Peyer's patch (tissue), 4 donors: ENCODE measurements around the gene PTGFRN. TPM values are rescaled to one million over a fixed set of nuclear protein-coding genes. Genes with fewer than 3 reads are reported as not detected.

Experiments used
- DNase-seq, 3 donors: peaks; one replicate each; pipeline ENCODE4 v3.0.0-alpha.2; 2017 to 2019
- H3K27ac ChIP-seq, 4 donors: fragments of 200-600 bp; sonication (generic); one replicate each; pipeline ENCODE4 v1.5.1; 2016 to 2019
- H3K27me3 ChIP-seq, 2 donors: fragments of 200-600 bp; sonication (generic); one replicate each; pipeline ENCODE4 v1.5.1; 2019
- H3K36me3 ChIP-seq, 3 donors: fragments of 200-600 bp; sonication (generic); one replicate each; pipeline ENCODE4 v1.5.1; 2016 to 2019
- H3K4me1 ChIP-seq, 4 donors: fragments of 200-600 bp; sonication (generic); one replicate each; pipeline ENCODE4 v1.5.1; 2016 to 2019
- H3K4me3 ChIP-seq, 4 donors: fragments of 200-600 bp; sonication (generic); 1 replicate in 3 of 4; 2 replicates in 1 of 4; pipeline ENCODE4 v1.5.1; 2016 to 2019; ENCODE audit warnings: mild to moderate bottlenecking in 1 of 4
- H3K9me3 ChIP-seq, 4 donors: fragments of 200-600 bp; sonication (generic); one replicate each; pipeline ENCODE4 v1.5.1; 2016 to 2019; ENCODE audit warnings: mild to moderate bottlenecking in 1 of 4
- CTCF ChIP-seq, 6 experiments: fragments of 450-650 bp in 4 of 6; fragments of 200-600 bp in 2 of 6; sonication (generic) in 1 of 6; IDR thresholded peaks; one replicate each; pipeline ENCODE4 v1.5.1; 2017 to 2019; ENCODE audit warnings: antibody characterized with exemption in 6 of 6, mild to moderate bottlenecking in 3 of 6, moderate library complexity in 1 of 6
- POLR2A ChIP-seq, 2 donors: fragments of 450-650 bp; IDR thresholded peaks; one replicate each; pipeline ENCODE4 v1.5.1; 2017; ENCODE audit warnings: antibody characterized with exemption in 2 of 2, mild to moderate bottlenecking in 2 of 2, moderate library complexity in 2 of 2
- total RNA-seq, 4 donors: library from RNA; depleted of rRNA; stranded (reverse); fragments of >200 nt; gene quantifications; one replicate each; pipeline ENCODE4 v1.1.0, GENCODE V29; 2016

The PTGFRN gene
- total RNA-seq, 4 donors from 2014 or later: 20.6 to 66.6 (median 54.3) TPM

GRCh38 chr1:116911188-116911553 lies 1.5 kb downstream of the PTGFRN start:
- no peak for TF ChIP-seq CTCF (IDR thresholded peaks at IDR 0.05)
- TF ChIP-seq POLR2A (IDR thresholded peaks at IDR 0.05): no peak
- peaks cover 0 to 46% (median 0%) of the 10 kb centered on the region in 4 donors for H3K4me1 ChIP-seq

GRCh38 chr1:116911779-116912469 lies 2.2 kb downstream of the PTGFRN start:
- Histone ChIP-seq H3K36me3 (no peaks in the 10 kb centered on the region), H3K27ac (peak overlapping the region in 2 of 4 donors; percentile 72 to 83), H3K9me3 (no peaks in the 10 kb centered on the region), H3K27me3 (no peaks in the 10 kb centered on the region), H3K4me3 (peak overlapping the region in 1 of 4 donors; percentile 11), H3K4me1 (peaks cover 0 to 54% (median 0%) of the 10 kb centered on the region in 4 donors)
- no peak for DNase-seq
- TF ChIP-seq CTCF (IDR thresholded peaks at IDR 0.05) (no peak), POLR2A (IDR thresholded peaks at IDR 0.05) (no peak)

More at GRCh38 chr1:116911188-116911553, 1.5 kb downstream of the PTGFRN start:
- Histone ChIP-seq H3K27me3 (no peaks in the 10 kb centered on the region), H3K9me3 (no peaks in the 10 kb centered on the region), H3K27ac (peak overlapping the region in 3 of 4 donors; percentile 72 to 90 (median 83)), H3K36me3 (no peaks in the 10 kb centered on the region), H3K4me3 (peak overlapping the region in 3 of 4 donors; percentile 57 to 89 (median 59))
- peak in 1 of 3 donors; percentile 53 for DNase-seq

GRCh38 chr1:116912846-116913245 lies 3.1 kb downstream of the PTGFRN start:
- no peak for DNase-seq
- Histone ChIP-seq H3K27ac (no peak overlapping the region), H3K4me1 (peaks cover 0 to 60% (median 0%) of the 10 kb centered on the region in 4 donors), H3K27me3 (no peaks in the 10 kb centered on the region), H3K9me3 (no peaks in the 10 kb centered on the region), H3K4me3 (no peak overlapping the region), H3K36me3 (no peaks in the 10 kb centered on the region)
- TF ChIP-seq CTCF (IDR thresholded peaks at IDR 0.05) (no peak), POLR2A (IDR thresholded peaks at IDR 0.05) (no peak)

GRCh38 chr1:116913941-116914340 lies 4.2 kb downstream of the PTGFRN start:
- Histone ChIP-seq H3K9me3 (no peaks in the 10 kb centered on the region), H3K36me3 (no peaks in the 10 kb centered on the region), H3K27me3 (no peaks in the 10 kb centered on the region), H3K4me1 (peaks cover 0 to 60% (median 0%) of the 10 kb centered on the region in 4 donors), H3K4me3 (no peak overlapping the region), H3K27ac (peak overlapping the region in 1 of 4 donors; percentile 76)
- no peak for DNase-seq
- TF ChIP-seq POLR2A (IDR thresholded peaks at IDR 0.05) (no peak), CTCF (IDR thresholded peaks at IDR 0.05) (no peak)

GRCh38 chr1:116914667-116915066 lies 5.0 kb downstream of the PTGFRN start:
- peaks cover 0 to 66% (median 0%) of the 10 kb centered on the region in 4 donors for H3K4me1 ChIP-seq

More at GRCh38 chr1:116914667-116915066, 5.0 kb downstream of the PTGFRN start:
- TF ChIP-seq POLR2A (IDR thresholded peaks at IDR 0.05) (no peak), CTCF (IDR thresholded peaks at IDR 0.05) (no peak)
- Histone ChIP-seq H3K27ac (peak overlapping the region in 3 of 4 donors; percentile 25 to 84 (median 76)), H3K27me3 (no peaks in the 10 kb centered on the region), H3K36me3 (no peaks in the 10 kb centered on the region), H3K4me3 (peak overlapping the region in 2 of 4 donors; percentile 27 to 30), H3K9me3 (no peaks in the 10 kb centered on the region)
- DNase-seq: no peak
